HG03342 (cell line): ENCODE measurements around the gene JAKMIP1.

Experiments
- ATAC-seq: cut with Tn5 transposase; IDR thresholded peaks from one replicate; pipeline ENCODE4 v1.9.1; 2021; ENCODE audit warnings: mild to moderate bottlenecking, moderate library complexity; ENCODE audit not compliant: unreplicated experiment

JAKMIP1 gene

DNA sequence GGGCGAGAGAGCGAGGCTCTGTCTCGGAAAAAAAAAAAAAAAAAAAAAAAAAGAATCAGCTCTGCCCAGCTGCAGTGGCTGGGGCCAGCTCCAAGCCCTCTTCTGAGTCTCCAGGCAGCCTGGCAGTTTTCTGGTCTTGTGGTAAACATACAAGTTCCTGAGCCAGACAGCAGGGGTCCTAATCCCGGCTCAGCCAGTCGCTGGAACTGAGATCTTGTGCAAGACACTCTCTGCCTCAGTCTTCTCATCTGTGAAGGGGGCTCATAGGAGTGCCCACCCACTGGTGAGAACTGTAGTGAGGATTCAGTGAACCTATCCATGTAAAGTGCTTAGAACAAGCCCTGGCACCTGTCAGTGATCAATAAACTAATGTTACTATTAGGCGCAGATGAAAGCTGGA is 223.9 kb downstream of the JAKMIP1 start:
- ATAC-seq, result no peak
